Fibroblast of skin of left biceps (primary cell): ENCODE data around the gene NSL1.
"Not testable (repeated sequence)": the region's sequence is repeated elsewhere in the genome, so short reads cannot be mapped to it uniquely, and the experiment has no call there.

ENCODE experiments used
- DNase-seq, 2 experiments: peaks; one replicate each; pipeline ENCODE4 v3.0.0-alpha.2; 2013; ENCODE audit warnings: low read depth in 2 of 2

The NSL1 gene

GRCh38 chr1:212782422-212783154 is 9.0 kb downstream of the NSL1 start:
- no peak for DNase-seq

- DNase-seq = no peak
These were observed 10.4 kb downstream of the NSL1 start for GRCh38 chr1:212781225-212781624.

GRCh38 chr1:212780759-212781158 is 10.8 kb downstream of the NSL1 start:
- DNase-seq = no peak

GRCh38 chr1:212779086-212779485 is 12.5 kb downstream of the NSL1 start:
- not testable (repeated sequence) for DNase-seq

- DNase-seq = no peak
These were observed 14.4 kb downstream of the NSL1 start for GRCh38 chr1:212777151-212777550.

- DNase-seq = no peak
These were observed 16.3 kb downstream of the NSL1 start for GRCh38 chr1:212775241-212775640.

GRCh38 chr1:212774584-212774983 is 17.0 kb downstream of the NSL1 start:
- no peak for DNase-seq

GRCh38 chr1:212773011-212773410 is 18.6 kb downstream of the NSL1 start:
- DNase-seq = no peak

GRCh38 chr1:212771341-212771740 is 20.2 kb downstream of the NSL1 start:
- no peak for DNase-seq

- no peak for DNase-seq
These were observed 22.0 kb downstream of the NSL1 start for GRCh38 chr1:212769459-212770167.

- DNase-seq = not testable (repeated sequence)
These were observed 24.8 kb downstream of the NSL1 start for GRCh38 chr1:212766825-212767224.

- DNase-seq = not testable (repeated sequence)
These were observed 26.8 kb downstream of the NSL1 start for GRCh38 chr1:212764718-212765281.

GRCh38 chr1:212762839-212763238 is 28.7 kb downstream of the NSL1 start:
- DNase-seq = no peak

GRCh38 chr1:212762234-212762633 is 29.3 kb downstream of the NSL1 start:
- DNase-seq = no peak

GRCh38 chr1:212760126-212760823 is 31.3 kb downstream of the NSL1 start:
- no peak for DNase-seq

- DNase-seq = no peak
These were observed 31.9 kb downstream of the NSL1 start for GRCh38 chr1:212759683-212760082.

GRCh38 chr1:212754680-212755079 is 36.9 kb downstream of the NSL1 start:
- no peak for DNase-seq

- no peak for DNase-seq
These were observed 37.4 kb downstream of the NSL1 start for GRCh38 chr1:212754193-212754592.

- no peak for DNase-seq
These were observed 37.8 kb downstream of the NSL1 start for GRCh38 chr1:212753749-212754148.

GRCh38 chr1:212752934-212753497 is 38.6 kb downstream of the NSL1 start:
- no peak for DNase-seq

- no peak for DNase-seq
These were observed 39.2 kb downstream of the NSL1 start for GRCh38 chr1:212752252-212752933.
